Heart left ventricle (tissue), 16 donors: ENCODE data around the gene ETNK2. TPM values are rescaled to one million over a fixed set of nuclear protein-coding genes. Genes with fewer than 3 reads are reported as not detected.

Source experiments
- ATAC-seq, 4 donors: fragments of 200-7000 bp; cut with Tn5 transposase; one replicate each; pipeline ENCODE4 v1.9.1; 2020 to 2022; ENCODE audit warnings: moderate library complexity in 4 of 4, mild to moderate bottlenecking in 3 of 4, moderate number of reproducible peaks in 1 of 4
- DNase-seq, 5 donors: peaks; one replicate each; pipeline ENCODE4 v3.0.0-alpha.2; 2020
- H3K27ac ChIP-seq, 12 donors: fragments of 200-600 bp; sonication (generic) in 4 of 12; one replicate each; pipeline versions ENCODE4 v1.5.0 to v1.8.0; 2016 to 2022; ENCODE audit warnings: mild to moderate bottlenecking in 2 of 12
- H3K27me3 ChIP-seq, 9 donors: fragments of 200-600 bp; sonication (generic) in 2 of 9; one replicate each; pipeline versions ENCODE4 v1.5.1 to v1.8.0; 2016 to 2022; ENCODE audit warnings: mild to moderate bottlenecking in 3 of 9
- H3K36me3 ChIP-seq, 9 donors: fragments of 200-600 bp; sonication (generic) in 2 of 9; one replicate each; pipeline versions ENCODE4 v1.5.0 to v1.8.0; 2018 to 2022; ENCODE audit warnings: mild to moderate bottlenecking in 2 of 9
- H3K4me1 ChIP-seq, 12 donors: fragments of 200-600 bp; sonication (generic) in 4 of 12; one replicate each; pipeline versions ENCODE4 v1.5.0 to v1.8.0; 2016 to 2022; ENCODE audit warnings: mild to moderate bottlenecking in 3 of 12
- H3K4me3 ChIP-seq, 12 donors: fragments of 200-600 bp; sonication (generic) in 4 of 12; one replicate each; pipeline versions ENCODE4 v1.5.0 to v1.8.0; 2017 to 2022; ENCODE audit warnings: mild to moderate bottlenecking in 9 of 12, moderate library complexity in 4 of 12
- H3K9me3 ChIP-seq, 12 donors: fragments of 200-600 bp; sonication (generic) in 4 of 12; one replicate each; pipeline versions ENCODE4 v1.5.0 to v1.8.0; 2016 to 2022; ENCODE audit warnings: mild to moderate bottlenecking in 1 of 12
- CTCF ChIP-seq, 12 donors: fragments of 200-600 bp; sonication (generic) in 4 of 12; IDR thresholded peaks; one replicate each; pipeline versions ENCODE4 v1.5.0 to v1.8.0; 2018 to 2022; ENCODE audit warnings: antibody characterized with exemption in 12 of 12, mild to moderate bottlenecking in 5 of 12
- POLR2A ChIP-seq, 2 donors: fragments of 450-650 bp; IDR thresholded peaks; one replicate each; pipeline ENCODE4 v1.6.1; 2017; ENCODE audit warnings: antibody characterized with exemption in 2 of 2, mild to moderate bottlenecking in 2 of 2, moderate library complexity in 2 of 2
- WGBS, 4 donors: extraction: QIAGEN DNeasy Blood & Tissue Kit in 2 of 4; methylation state at CpG; one replicate each; pipeline versions ENCODE4 v1.1.5 to v1.1.7; 2013 to 2018; 5-methylcytosine and 5-hydroxymethylcytosine counted together
- intact Hi-C, 10 donors: fragments of 100-400 bp; cut with DNase I; formaldehyde crosslinking; loops; one replicate each; pipeline versions ENCODE4 v1.11.1 to v1.14.2; 2022
- polyA plus RNA-seq, 2 donors: library from polyadenylated mRNA; stranded (reverse); fragments of 200-250 nt; gene quantifications; one replicate each; pipeline ENCODE4 v1.2.3, GENCODE V29; 2013
- total RNA-seq, 9 donors: library from RNA; depleted of rRNA in 2 of 9; stranded (reverse); fragments of >200 nt in 2 of 9; fragmentation: NEBNext Ultra II Directional in 3 of 9; extraction: Animal tissue kit (Norgen Biotek cat#: 25700) in 3 of 9; gene quantifications; one replicate each; pipeline versions ENCODE4 v1.1.0 to v1.2.4, GENCODE V29; 2016 to 2023
- donor health status: ischemic (EF 13 %, LVEDD 7.1; RV severe dilation, severe dysfunction).
- donor health status: healthy with polysubstance abuse.
- donor health status: DM: no; HTN: yes; CAD: no.
- donor health status: DM: no; HTN: no; CAD: no.
- donor health status: ischemic (EF 25% LVEDD 6.9; RV normal size, moderate dysfunction).
- donor health status: ischemic (EF 25% LVEDD 5.7; RV mildly dilated, moderate dysfunction).
- donor health status: healthy.
- donor health status: DM: yes; HTN: yes; CAD: no.
- donor health status: ischemic (EF 35%, LVEDD 5.7; RV mildly dilated, moderate dysfunction).
- donor health status: nonischemic (EF 11% LVEDD 7.7; RV severe dilation, severe dysfunction).
- donor health status: DM: yes; HTN: yes; CAD: no.
- donor health status: PGD.
- donor health status: ischemic (EF 29% LVEDD 5.4; RV normal size, mild dysfunction).
- donor health status: nonischemic (EF 23%, LVEDD 6.1; RV moderate dilation, normal function).

ETNK2 gene
- total and polyA plus RNA-seq, 11 donors, result 1.1 to 16.3 (median 3.0) TPM

GRCh38 chr1:204093781-204094180 is 58.1 kb downstream of the ETNK2 start:
- Histone ChIP-seq H3K36me3 (no peaks in the 10 kb centered on the region), H3K9me3 (no peaks in the 10 kb centered on the region), H3K4me3 (no peak overlapping the region), H3K27me3 (no peaks in the 10 kb centered on the region), H3K27ac (peak overlapping the region in 1 of 12 donors; percentile 53), H3K4me1 (peaks cover 2 to 69% (median 34%) of the 10 kb centered on the region in 12 donors)
- DNase-seq, result no peak
- intact Hi-C loops, result no loop called here
- no peak for TF ChIP-seq POLR2A (IDR thresholded peaks at IDR 0.05)
- 52 to 61% (median 54%) methylated on average over 2 of the region's 2 CpGs for WGBS, 4 donors
- ATAC-seq, result no peak

- Histone ChIP-seq H3K27ac (peak overlapping the region in 2 of 12 donors; percentile 1 to 18), H3K9me3 (no peaks in the 10 kb centered on the region), H3K4me3 (no peak overlapping the region), H3K27me3 (no peaks in the 10 kb centered on the region), H3K4me1 (peaks cover 2 to 73% (median 38%) of the 10 kb centered on the region in 12 donors), H3K36me3 (no peaks in the 10 kb centered on the region)
- WGBS, 4 donors, result 80 to 84% (median 81%) methylated on average over 4 of the region's 4 CpGs
- intact Hi-C loops, result no loop called here
- no peak for TF ChIP-seq CTCF (IDR thresholded peaks at IDR 0.05)
- TF ChIP-seq POLR2A (IDR thresholded peaks at IDR 0.05), result no peak
- ATAC-seq (no peak), DNase-seq (no peak)
Observed at GRCh38 chr1:204093421-204093717, 58.5 kb downstream of the ETNK2 start.

- no peaks in the 10 kb centered on the region for H3K9me3 ChIP-seq
- no peaks in the 10 kb centered on the region for H3K36me3 ChIP-seq
- H3K27me3 ChIP-seq, result no peaks in the 10 kb centered on the region
- intact Hi-C loops, result no loop called here
- ATAC-seq, result no peak
- TF ChIP-seq POLR2A (IDR thresholded peaks at IDR 0.05) (no peak), CTCF (IDR thresholded peaks at IDR 0.05) (no peak)
- H3K27ac ChIP-seq, result peak overlapping the region in 3 of 12 donors; percentile 12 to 39 (median 18)
- no peak overlapping the region for H3K4me3 ChIP-seq
- H3K4me1 ChIP-seq, result peaks cover 2 to 79% (median 44%) of the 10 kb centered on the region in 12 donors
- no peak for DNase-seq
- 81 to 86% (median 82%) methylated on average over 12 of the region's 12 CpGs for WGBS, 4 donors
Observed at GRCh38 chr1:204092632-204093420, 59.0 kb downstream of the ETNK2 start.

- ATAC-seq (no peak), DNase-seq (no peak)
- Histone ChIP-seq H3K27ac (peak overlapping the region in 1 of 12 donors; percentile 12), H3K9me3 (no peaks in the 10 kb centered on the region), H3K27me3 (no peaks in the 10 kb centered on the region), H3K4me1 (peaks cover 7 to 88% (median 53%) of the 10 kb centered on the region in 12 donors), H3K4me3 (no peak overlapping the region), H3K36me3 (no peaks in the 10 kb centered on the region)
- 90 to 95% (median 92%) methylated on average over 5 of the region's 5 CpGs for WGBS, 4 donors
- TF ChIP-seq POLR2A (IDR thresholded peaks at IDR 0.05) (no peak), CTCF (IDR thresholded peaks at IDR 0.05) (no peak)
- intact Hi-C loops, result no loop called here
Observed at GRCh38 chr1:204091787-204092312, 60.0 kb downstream of the ETNK2 start.
